HG02642 (cell line): ENCODE results near the gene HIVEP3.

Experiments
- ATAC-seq: cut with Tn5 transposase; IDR thresholded peaks from one replicate; pipeline ENCODE4 v1.9.1; 2021; ENCODE audit warnings: mild to moderate bottlenecking; ENCODE audit not compliant: unreplicated experiment, poor library complexity

Gene HIVEP3

GRCh38 chr1:41894808-41895483 is 23.8 kb downstream of the HIVEP3 start:
- no peak for ATAC-seq

GRCh38 chr1:41894101-41894807 is 24.5 kb downstream of the HIVEP3 start:
- ATAC-seq = no peak

- no peak for ATAC-seq
Measured at GRCh38 chr1:41892301-41892781, 26.4 kb downstream of the HIVEP3 start.

GRCh38 chr1:41891199-41891896 is 27.4 kb downstream of the HIVEP3 start:
- ATAC-seq = peak; percentile 85

GRCh38 chr1:41890825-41891198 is 27.9 kb downstream of the HIVEP3 start:
- ATAC-seq = no peak

- no peak for ATAC-seq
Measured at GRCh38 chr1:41889506-41890414, 29.0 kb downstream of the HIVEP3 start.

GRCh38 chr1:41888756-41889155 is 30.0 kb downstream of the HIVEP3 start:
- no peak for ATAC-seq

- ATAC-seq = no peak
Measured at GRCh38 chr1:41887365-41887764, 31.4 kb downstream of the HIVEP3 start.

GRCh38 chr1:41884256-41885230 is 34.2 kb downstream of the HIVEP3 start:
- ATAC-seq = no peak

GRCh38 chr1:41883507-41883906 is 35.2 kb downstream of the HIVEP3 start:
- no peak for ATAC-seq

- no peak for ATAC-seq
Measured at GRCh38 chr1:41882486-41882885, 36.2 kb downstream of the HIVEP3 start.

GRCh38 chr1:41882068-41882477 is 36.6 kb downstream of the HIVEP3 start:
- no peak for ATAC-seq

- no peak for ATAC-seq
Measured at GRCh38 chr1:41880950-41881885, 37.5 kb downstream of the HIVEP3 start.

- no peak for ATAC-seq
Measured at GRCh38 chr1:41880261-41880660, 38.5 kb downstream of the HIVEP3 start.

- no peak for ATAC-seq
Measured at GRCh38 chr1:41879617-41880016, 39.1 kb downstream of the HIVEP3 start.

GRCh38 chr1:41878911-41879310 is 39.8 kb downstream of the HIVEP3 start:
- ATAC-seq = no peak

- no peak for ATAC-seq
Measured at GRCh38 chr1:41878495-41878894, 40.2 kb downstream of the HIVEP3 start.
